ENCODE data around the gene FGF3. TPM values are rescaled to one million over a fixed set of nuclear protein-coding genes. Genes with fewer than 3 reads are reported as not detected.

The FGF3 gene
- total RNA-seq, 1 donor from 2014 or later = not detected

GRCh38 chr11:69815973-69816372 is 3.2 kb downstream of the FGF3 start:
- DNase-seq (ENCODE audit: low spot score in 2 of 2, unreplicated experiment in 2 of 2) = no peak
- H3K27ac Mint-ChIP-seq = no peak overlapping the region
- H3K9me3 Mint-ChIP-seq = no peaks in the 10 kb centered on the region
- H3K4me1 Mint-ChIP-seq = no peaks in the 10 kb centered on the region
- no peaks in the 10 kb centered on the region for H3K36me3 Mint-ChIP-seq
- peaks cover 72% of the 10 kb centered on the region for H3K27me3 Mint-ChIP-seq (ENCODE audit: low read depth)
- H3K4me3 Mint-ChIP-seq = no peak overlapping the region
- no peak for TF ChIP-seq CTCF (IDR thresholded peaks at IDR 0.05; ENCODE audit: unreplicated experiment)

- TF ChIP-seq CTCF (IDR thresholded peaks at IDR 0.05; ENCODE audit: unreplicated experiment) = no peak
- no peaks in the 10 kb centered on the region for H3K4me1 Mint-ChIP-seq
- H3K4me3 Mint-ChIP-seq = no peak overlapping the region
- no peak for DNase-seq (ENCODE audit: low spot score in 2 of 2, unreplicated experiment in 2 of 2)
- H3K9me3 Mint-ChIP-seq = no peaks in the 10 kb centered on the region
- peaks cover 62% of the 10 kb centered on the region for H3K27me3 Mint-ChIP-seq (ENCODE audit: low read depth)
- no peaks in the 10 kb centered on the region for H3K36me3 Mint-ChIP-seq
- no peak overlapping the region for H3K27ac Mint-ChIP-seq
Measured at GRCh38 chr11:69814902-69815301, 4.3 kb downstream of the FGF3 start.

- Mint-ChIP-seq H3K27me3 (ENCODE audit: low read depth) (peaks cover 60% of the 10 kb centered on the region), H3K9me3 (no peaks in the 10 kb centered on the region), H3K4me1 (no peaks in the 10 kb centered on the region), H3K36me3 (no peaks in the 10 kb centered on the region), H3K27ac (no peak overlapping the region), H3K4me3 (no peak overlapping the region)
- no peak for DNase-seq (ENCODE audit: low spot score in 2 of 2, unreplicated experiment in 2 of 2)
- TF ChIP-seq CTCF (IDR thresholded peaks at IDR 0.05; ENCODE audit: unreplicated experiment) = no peak
Measured at GRCh38 chr11:69814411-69814810, 4.8 kb downstream of the FGF3 start.

GRCh38 chr11:69813839-69814238 is 5.4 kb downstream of the FGF3 start:
- Mint-ChIP-seq H3K27me3 (ENCODE audit: low read depth) (peaks cover 56% of the 10 kb centered on the region), H3K9me3 (no peaks in the 10 kb centered on the region), H3K4me3 (no peak overlapping the region), H3K27ac (no peak overlapping the region), H3K4me1 (no peaks in the 10 kb centered on the region), H3K36me3 (no peaks in the 10 kb centered on the region)
- no peak for DNase-seq (ENCODE audit: low spot score in 2 of 2, unreplicated experiment in 2 of 2)
- TF ChIP-seq CTCF (IDR thresholded peaks at IDR 0.05; ENCODE audit: unreplicated experiment) = no peak

GRCh38 chr11:69812946-69813345 is 6.3 kb downstream of the FGF3 start:
- no peak for TF ChIP-seq CTCF (IDR thresholded peaks at IDR 0.05; ENCODE audit: unreplicated experiment)
- no peak overlapping the region for H3K4me3 Mint-ChIP-seq
- H3K9me3 Mint-ChIP-seq = no peaks in the 10 kb centered on the region
- peaks cover 53% of the 10 kb centered on the region for H3K27me3 Mint-ChIP-seq (ENCODE audit: low read depth)
- H3K4me1 Mint-ChIP-seq = peaks cover 3% of the 10 kb centered on the region
- no peak overlapping the region for H3K27ac Mint-ChIP-seq
- DNase-seq (ENCODE audit: low spot score in 2 of 2, unreplicated experiment in 2 of 2) = no peak
- no peaks in the 10 kb centered on the region for H3K36me3 Mint-ChIP-seq

- Mint-ChIP-seq H3K27me3 (ENCODE audit: low read depth) (peaks cover 47% of the 10 kb centered on the region), H3K4me1 (peaks cover 3% of the 10 kb centered on the region), H3K27ac (no peak overlapping the region), H3K4me3 (no peak overlapping the region), H3K9me3 (no peaks in the 10 kb centered on the region), H3K36me3 (no peaks in the 10 kb centered on the region)
- DNase-seq (ENCODE audit: low spot score in 2 of 2, unreplicated experiment in 2 of 2) = no peak
- TF ChIP-seq CTCF (IDR thresholded peaks at IDR 0.05; ENCODE audit: unreplicated experiment) = no peak
Measured at GRCh38 chr11:69812256-69812655, 7.0 kb downstream of the FGF3 start.
